PC-3 (cell line): Measurements from ENCODE around the gene PLOD2. TPM values are rescaled to one million over a fixed set of nuclear protein-coding genes. Genes with fewer than 3 reads are reported as not detected.

Experiments
- ATAC-seq: fragments of 200-7000 bp; cut with Tn5 transposase; 2 replicates; pipeline ENCODE4 v1.9.1; 2020; ENCODE audit warnings: mild to moderate bottlenecking, moderate library complexity
- BruUV-seq: library from RNA; stranded (reverse); fragments of 400-500 nt; replicated peaks from 2 replicates; lab custom pipeline; 2021; lab: Mats Ljungman, UMichigan
- CTCF ChIA-PET: fragments of 300-600 bp; sonication (Branson Sonifier 250); formaldehyde crosslinking; loops from one replicate; lab custom pipeline; 2022; ENCODE audit warnings: antibody characterized with exemption; lab: Charles Lee
- POLR2A ChIA-PET: fragments of 300-600 bp; sonication (Branson Sonifier 250); formaldehyde crosslinking; loops from one replicate; lab custom pipeline; 2022; ENCODE audit warnings: antibody characterized with exemption; ENCODE audit not compliant: unreplicated experiment; lab: Charles Lee
- DNase-seq: peaks from one replicate; pipeline ENCODE4 v3.0.0-alpha.2; 2015
- H2AFZ ChIP-seq: fragments of 300-600 bp; sonication (generic); 2 replicates; pipeline ENCODE4 v1.6.0; 2016; ENCODE audit warnings: antibody characterized with exemption, low read length
- H3F3A ChIP-seq: fragments of 300-600 bp; sonication (generic); one replicate; pipeline ENCODE4 v1.6.0; 2017; ENCODE audit warnings: antibody characterized with exemption, low read length, control low read depth, mild to moderate bottlenecking; ENCODE audit not compliant: unreplicated experiment
- H3K27ac ChIP-seq: fragments of 300-600 bp; sonication (generic); 2 replicates; pipeline ENCODE4 v1.5.1; 2016; ENCODE audit warnings: mild to moderate bottlenecking, low read length
- H3K27me3 ChIP-seq: fragments of 300-600 bp; sonication (generic); 2 replicates; pipeline ENCODE4 v1.6.1; 2016; ENCODE audit warnings: low read length, mixed read lengths
- H3K36me3 ChIP-seq: fragments of 300-600 bp; sonication (generic); 2 replicates; pipeline ENCODE4 v1.6.1; 2016; ENCODE audit warnings: low read depth, mixed run types, low read length, mixed read lengths
- H3K4me1 ChIP-seq: fragments of 300-600 bp; sonication (generic); 2 replicates; pipeline ENCODE4 v1.5.1; 2016; ENCODE audit warnings: low read length; ENCODE audit not compliant: insufficient read depth
- H3K4me2 ChIP-seq: fragments of 300-600 bp; sonication (generic); 2 replicates; pipeline ENCODE4 v1.6.0; 2016; ENCODE audit warnings: low read length
- H3K4me3 ChIP-seq: fragments of 300-600 bp; sonication (generic); 2 replicates; pipeline ENCODE4 v1.5.1; 2016; ENCODE audit warnings: mild to moderate bottlenecking, low read length, mixed read lengths
- H3K79me2 ChIP-seq: fragments of 300-600 bp; sonication (generic); 2 replicates; pipeline ENCODE4 v1.6.1; 2017; ENCODE audit warnings: low read length, mixed read lengths
- H3K9ac ChIP-seq: fragments of 300-600 bp; sonication (generic); 2 replicates; pipeline ENCODE4 v1.6.0; 2016; ENCODE audit warnings: mild to moderate bottlenecking, low read length
- H3K9me2 ChIP-seq: fragments of 300-600 bp; sonication (generic); replicated peaks from 2 replicates; pipeline ENCODE4 v1.6.1; 2016; ENCODE audit warnings: mixed run types, low read length, mixed read lengths
- H3K9me3 ChIP-seq: fragments of 300-600 bp; sonication (generic); 2 replicates; pipeline ENCODE4 v1.6.1; 2016; ENCODE audit warnings: low read length, mixed read lengths
- H4K20me1 ChIP-seq: fragments of 300-600 bp; sonication (generic); 2 replicates; pipeline ENCODE4 v1.6.1; 2016; ENCODE audit warnings: low read length, mixed read lengths
- EZH2 ChIP-seq: fragments of 300-600 bp; sonication (generic); IDR thresholded peaks from one replicate; pipeline ENCODE4 v1.6.1; 2017; ENCODE audit warnings: antibody characterized with exemption, mild to moderate bottlenecking, low read length; ENCODE audit not compliant: unreplicated experiment
- EZH2phosphoT487 ChIP-seq: fragments of 300-600 bp; sonication (generic); IDR thresholded peaks from 2 replicates; pipeline ENCODE4 v1.6.1; 2018; ENCODE audit warnings: mild to moderate bottlenecking, antibody characterized with exemption, low read length, borderline replicate concordance
- intact Hi-C: fragments of 100-400 bp; cut with micrococcal nuclease; formaldehyde crosslinking; loops from 2 replicates; pipeline ENCODE4 v1.9.0; 2023
- total RNA-seq: library from RNA; depleted of rRNA; stranded (reverse); fragments of >200 nt; gene quantifications from 2 replicates; pipeline ENCODE4 v1.2.3, GENCODE V29; 2014
- TF ChIP-seq, protein P1 (sequence below): fragments of 300-600 bp; sonication (generic); conservative IDR thresholded peaks from 2 replicates; pipeline ENCODE4 v1.5.1; 2017; ENCODE audit warnings: antibody characterized with exemption, low read depth, mild to moderate bottlenecking, low read length

Gene PLOD2
- total RNA-seq, 1 experiment from 2014 or later, result 76.1 TPM

DNA sequence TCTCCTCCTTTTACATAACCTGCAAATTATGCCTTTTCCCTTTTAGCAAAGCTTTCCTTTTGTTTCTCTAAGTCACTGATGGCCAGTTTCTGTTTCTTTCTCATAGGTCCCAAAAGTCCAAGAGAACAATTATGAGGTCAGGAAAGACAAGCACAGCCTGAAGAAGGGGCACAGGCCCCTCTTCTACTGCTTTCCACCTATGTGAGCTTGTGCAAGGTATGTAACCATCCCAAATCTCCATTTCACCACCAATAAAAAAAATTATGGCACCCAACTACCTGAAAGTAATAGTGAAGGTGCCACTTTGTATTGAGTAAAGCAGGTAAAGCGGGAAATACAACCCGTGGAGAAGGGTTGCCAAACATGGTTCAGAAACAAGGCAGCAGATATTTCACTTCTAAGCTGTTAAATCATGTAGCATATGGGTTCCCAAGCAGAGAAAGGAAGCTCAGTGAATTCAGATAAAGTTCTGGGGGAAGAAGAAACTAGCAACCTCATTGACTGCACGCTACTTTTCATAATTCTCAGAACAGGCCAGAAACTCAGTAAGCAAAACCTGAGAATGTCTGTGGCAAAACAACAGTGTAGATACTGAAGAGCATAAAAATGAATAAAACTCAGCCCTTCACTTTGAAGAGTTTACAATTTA lies 4.2 kb downstream of the PLOD2 start:
- POLR2A ChIA-PET, result no interaction called here
- H3K9ac ChIP-seq, result peak overlapping the region; percentile 86; the same call in 1 of the 2 replicates

DNA sequence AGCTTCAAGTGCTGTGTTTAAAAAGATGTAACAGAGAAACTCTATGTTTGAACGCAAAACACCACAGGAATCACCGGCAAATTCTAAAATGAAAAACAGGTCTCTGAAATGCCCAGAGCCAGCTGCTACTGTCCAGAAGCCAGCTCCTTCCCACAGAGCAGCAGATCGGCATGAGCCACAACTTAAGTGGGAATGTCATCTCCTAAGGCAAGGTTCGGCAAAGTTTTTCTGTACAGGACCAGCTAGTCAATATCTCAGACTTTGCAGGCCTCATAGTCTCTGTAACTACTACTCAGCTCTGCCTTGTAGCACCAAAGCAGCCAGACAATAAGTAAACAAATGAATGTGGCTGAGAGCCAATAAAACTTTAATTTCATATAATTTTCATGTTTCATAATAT lies 4.9 kb downstream of the PLOD2 start:
- no peaks in the 10 kb centered on the region for H3F3A ChIP-seq
- no peaks in the 10 kb centered on the region for H3K27me3 ChIP-seq
- peak overlapping the region; percentile 97 for H3K4me2 ChIP-seq
- no peak overlapping the region for H3K9ac ChIP-seq
- BruUV-seq, result no TSS peak
- ChIA-PET CTCF (interaction anchor here (0.6 to 0.7 kb wide), 2 partner anchors 31 to 85 kb away, joined by 4 to 5 read pairs; no protein-coding TSS in a partner anchor), POLR2A (no interaction called here)
- H3K9me2 ChIP-seq, result no peaks in the 10 kb centered on the region
- ATAC-seq (no peak), DNase-seq (no peak)
- intact Hi-C loops, result no loop called here
- H2AFZ ChIP-seq, result no peak overlapping the region
- H3K4me3 ChIP-seq, result peak overlapping the region; percentile 79; the same call in 1 of the 2 replicates
- H3K27ac ChIP-seq, result no peak overlapping the region
- H3K79me2 ChIP-seq, result peaks cover 100% of the 10 kb centered on the region
- peaks cover 14% of the 10 kb centered on the region; the same call in 1 of the 2 replicates for H3K36me3 ChIP-seq
- peaks cover 62% of the 10 kb centered on the region for H4K20me1 ChIP-seq
- no peaks in the 10 kb centered on the region for H3K9me3 ChIP-seq
- TF ChIP-seq EZH2 (no peak), EZH2phosphoT487 (no peak)
- TF ChIP-seq, protein P1, sequence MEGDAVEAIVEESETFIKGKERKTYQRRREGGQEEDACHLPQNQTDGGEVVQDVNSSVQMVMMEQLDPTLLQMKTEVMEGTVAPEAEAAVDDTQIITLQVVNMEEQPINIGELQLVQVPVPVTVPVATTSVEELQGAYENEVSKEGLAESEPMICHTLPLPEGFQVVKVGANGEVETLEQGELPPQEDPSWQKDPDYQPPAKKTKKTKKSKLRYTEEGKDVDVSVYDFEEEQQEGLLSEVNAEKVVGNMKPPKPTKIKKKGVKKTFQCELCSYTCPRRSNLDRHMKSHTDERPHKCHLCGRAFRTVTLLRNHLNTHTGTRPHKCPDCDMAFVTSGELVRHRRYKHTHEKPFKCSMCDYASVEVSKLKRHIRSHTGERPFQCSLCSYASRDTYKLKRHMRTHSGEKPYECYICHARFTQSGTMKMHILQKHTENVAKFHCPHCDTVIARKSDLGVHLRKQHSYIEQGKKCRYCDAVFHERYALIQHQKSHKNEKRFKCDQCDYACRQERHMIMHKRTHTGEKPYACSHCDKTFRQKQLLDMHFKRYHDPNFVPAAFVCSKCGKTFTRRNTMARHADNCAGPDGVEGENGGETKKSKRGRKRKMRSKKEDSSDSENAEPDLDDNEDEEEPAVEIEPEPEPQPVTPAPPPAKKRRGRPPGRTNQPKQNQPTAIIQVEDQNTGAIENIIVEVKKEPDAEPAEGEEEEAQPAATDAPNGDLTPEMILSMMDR, result no peak
- peaks cover 32% of the 10 kb centered on the region for H3K4me1 ChIP-seq

More for the DNA sequence above, 4.2 kb downstream of the PLOD2 start:
- Histone ChIP-seq H3K27ac (no peak overlapping the region), H3K4me1 (peaks cover 33% of the 10 kb centered on the region), H3K4me3 (peak overlapping the region; percentile 79), H3K36me3 (peaks cover 14% of the 10 kb centered on the region; the same call in 1 of the 2 replicates), H3K27me3 (no peaks in the 10 kb centered on the region), H2AFZ (no peak overlapping the region), H4K20me1 (peaks cover 62% of the 10 kb centered on the region), H3F3A (no peaks in the 10 kb centered on the region), H3K4me2 (peak overlapping the region; percentile 97), H3K9me2 (no peaks in the 10 kb centered on the region), H3K9me3 (no peaks in the 10 kb centered on the region), H3K79me2 (peaks cover 100% of the 10 kb centered on the region)
- ATAC-seq (no peak), DNase-seq (peak; percentile 55)
- intact Hi-C loops, result loop anchor here (1.0 kb wide), 1 partner anchor 7 kb away; no protein-coding TSS in a partner anchor
- CTCF ChIA-PET, result no interaction called here
- no peak for TF ChIP-seq EZH2
- TF ChIP-seq, protein P1, result no peak
- TF ChIP-seq EZH2phosphoT487, result no peak
- BruUV-seq, result no TSS peak

DNA sequence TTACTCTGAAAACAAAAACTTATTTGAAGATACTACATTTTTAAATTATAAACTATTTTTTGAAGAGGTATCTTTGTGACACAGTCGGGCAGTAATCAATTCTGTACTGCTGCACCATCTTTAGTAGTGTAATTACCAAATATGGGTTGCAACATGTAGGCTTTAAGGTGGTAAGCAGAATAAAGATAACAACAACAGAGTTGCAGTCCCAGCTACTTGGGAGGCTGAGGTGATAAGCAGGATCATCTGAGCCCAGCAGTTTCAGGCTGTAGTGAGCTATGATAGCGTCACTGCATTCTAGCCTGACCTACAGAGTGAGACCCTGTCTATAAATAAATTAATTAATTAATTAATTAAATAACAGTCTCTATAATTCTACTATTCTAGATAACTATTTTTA lies 6.0 kb downstream of the PLOD2 start:
- no peak overlapping the region for H2AFZ ChIP-seq
- H3K36me3 ChIP-seq, result peaks cover 22% of the 10 kb centered on the region; the same call in 1 of the 2 replicates
- no peak for DNase-seq
- H3K9ac ChIP-seq, result no peak overlapping the region
- peaks cover 34% of the 10 kb centered on the region for H3K4me1 ChIP-seq
- no peaks in the 10 kb centered on the region for H3K9me3 ChIP-seq
- no peaks in the 10 kb centered on the region for H3F3A ChIP-seq
- H3K4me2 ChIP-seq, result no peak overlapping the region
- peaks cover 100% of the 10 kb centered on the region for H3K79me2 ChIP-seq
- no peaks in the 10 kb centered on the region for H3K27me3 ChIP-seq
- no peak for ATAC-seq
- BruUV-seq, result no TSS peak
- no peak overlapping the region for H3K27ac ChIP-seq
- POLR2A ChIA-PET, result no interaction called here
- intact Hi-C loops, result no loop called here
- no peaks in the 10 kb centered on the region for H3K9me2 ChIP-seq
- CTCF ChIA-PET, result no interaction called here
- TF ChIP-seq, protein P1, result no peak
- TF ChIP-seq EZH2, result no peak
- no peak for TF ChIP-seq EZH2phosphoT487
- H4K20me1 ChIP-seq, result peaks cover 64% of the 10 kb centered on the region
- H3K4me3 ChIP-seq, result no peak overlapping the region
